T1000 (cell line): ENCODE measurements around the gene FMO4.
"Not testable (repeated sequence)": the region's sequence is repeated elsewhere in the genome, so short reads cannot be mapped to it uniquely, and the experiment has no call there.

Experiments
- DNase-seq: peaks from one replicate; lab custom pipeline; 2025; ENCODE audit warnings: mixed read lengths; lab: John Stamatoyannopoulos, UW

The FMO4 gene

DNA sequence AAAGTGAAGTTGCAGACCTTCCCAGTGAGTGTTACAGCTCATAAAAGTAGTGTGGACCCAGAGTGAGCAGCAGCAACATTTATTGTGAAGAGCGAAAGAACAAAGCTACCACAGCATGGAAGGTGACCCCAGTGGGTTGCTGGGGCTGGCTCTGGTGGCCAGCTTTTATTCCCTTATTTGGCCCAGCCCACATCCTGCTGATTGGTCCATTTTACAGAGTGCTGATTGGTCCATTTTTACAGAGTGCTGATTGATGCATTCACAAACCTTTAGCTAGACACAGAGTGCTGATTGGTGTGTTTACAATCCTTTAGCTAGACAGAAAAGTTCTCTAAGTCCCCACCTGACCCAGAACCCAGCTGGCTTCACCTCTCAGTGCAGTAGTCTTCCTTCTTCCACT is 76.8 kb downstream of the FMO4 start:
- not testable (repeated sequence) for DNase-seq
